HG03139 (cell line): ENCODE measurements around the gene ERBB4.

Experiments
- ATAC-seq: cut with Tn5 transposase; IDR thresholded peaks from one replicate; pipeline ENCODE4 v1.9.1; 2021; ENCODE audit not compliant: unreplicated experiment

The ERBB4 gene

GRCh38 chr2:212538305-212539071 lies at the start of gene ERBB4:
Gene ERBB4 (minus strand): TSS chr2:212538802. CDS start chr2:212538530, 272 bp downstream.
- no peak for ATAC-seq

DNA sequence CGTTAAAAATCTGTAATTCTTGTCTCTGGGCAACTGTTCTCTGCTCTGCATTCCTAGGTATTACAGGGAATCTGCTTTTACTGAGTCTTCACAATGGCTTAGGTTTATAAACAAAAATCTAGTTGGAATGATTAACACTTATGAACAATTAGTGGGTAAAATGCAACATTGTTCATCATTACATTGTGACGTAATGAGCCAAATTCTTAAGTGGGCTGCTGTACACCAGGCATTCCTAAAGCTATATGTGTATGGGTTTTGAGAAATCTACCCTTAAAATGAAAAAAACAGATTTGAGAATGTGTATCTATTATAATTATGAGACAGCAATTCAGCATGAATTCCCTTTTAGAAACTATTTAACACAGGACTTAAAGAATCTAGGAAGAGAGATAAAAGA lies 41.5 kb upstream of the ERBB4 start:
- ATAC-seq: no peak

DNA sequence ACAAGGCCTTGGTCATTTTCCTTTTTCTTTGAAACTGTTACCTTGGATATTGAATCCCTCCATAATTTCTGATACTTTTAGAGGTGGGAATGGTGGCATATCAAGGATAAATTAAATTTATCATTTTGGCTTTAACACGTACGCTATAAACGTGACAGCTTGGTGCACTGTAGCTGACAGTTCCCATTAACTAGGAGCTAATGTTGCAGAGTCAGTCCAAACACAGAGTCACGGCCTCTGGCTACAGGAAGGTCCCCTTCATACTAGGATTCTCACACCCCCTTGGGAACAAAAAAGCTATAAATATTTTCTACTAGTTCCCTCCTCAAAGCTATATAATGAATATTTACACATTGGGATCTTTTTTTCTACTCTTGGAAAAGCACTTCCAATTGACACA lies 17.7 kb upstream of the ERBB4 start:
- no peak for ATAC-seq

GRCh38 chr2:212554233-212554632 lies 15.6 kb upstream of the ERBB4 start:
- ATAC-seq: no peak

DNA sequence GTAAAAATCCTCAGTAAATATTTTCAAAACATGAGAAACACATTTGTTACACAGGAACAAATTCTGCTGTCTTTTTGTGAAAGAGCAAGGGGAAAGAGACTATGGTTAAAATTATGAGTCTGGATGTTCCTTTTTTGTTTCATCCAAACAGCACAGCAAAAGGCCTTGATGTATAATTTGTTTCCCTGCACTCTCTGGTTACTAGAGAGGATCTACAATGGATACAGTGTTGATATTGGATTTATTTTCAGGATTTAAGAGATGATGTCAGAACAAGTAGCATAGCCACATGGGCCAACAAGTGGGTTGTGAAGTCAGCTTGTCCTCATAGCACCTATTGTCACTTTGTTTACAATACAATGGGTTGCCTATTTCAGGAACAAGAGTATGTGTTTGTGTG lies 11.3 kb upstream of the ERBB4 start:
- no peak for ATAC-seq

DNA sequence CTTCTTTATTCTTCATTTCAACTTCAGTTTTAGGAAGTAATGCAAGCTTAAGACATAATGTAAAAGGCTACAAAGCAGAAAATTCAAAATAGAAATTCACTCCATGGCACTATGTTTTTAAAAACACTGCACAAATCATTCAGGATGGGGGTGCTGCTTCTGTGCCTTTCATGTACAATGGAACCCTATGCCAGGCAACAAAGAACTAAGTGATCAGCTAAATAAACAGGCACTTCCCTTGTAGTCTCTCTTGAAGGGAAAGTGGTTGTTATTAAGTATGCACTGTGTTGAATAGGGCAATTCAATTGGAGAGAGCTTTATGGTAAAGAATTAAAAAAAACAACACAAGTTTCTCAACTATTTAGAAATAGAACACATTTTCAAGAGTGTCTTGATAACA lies 10.9 kb upstream of the ERBB4 start:
- ATAC-seq: no peak

DNA sequence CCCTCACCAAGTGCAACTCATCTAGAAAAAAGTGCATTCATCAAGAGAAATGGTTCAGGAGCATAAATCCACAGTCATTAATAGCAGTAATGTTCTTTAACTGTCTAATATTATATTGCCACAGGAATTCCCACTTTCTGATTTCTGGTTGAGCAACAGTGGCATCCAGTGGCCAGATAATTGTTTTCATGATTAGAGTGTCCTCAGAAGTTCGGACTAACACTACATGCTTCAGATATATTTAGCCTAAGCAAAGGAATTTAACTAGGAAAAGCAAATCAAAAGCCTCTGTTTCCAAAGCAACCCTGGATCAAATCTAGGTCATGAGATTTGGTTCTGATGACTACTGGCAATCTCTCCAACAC lies 9.8 kb upstream of the ERBB4 start:
- no peak for ATAC-seq

DNA sequence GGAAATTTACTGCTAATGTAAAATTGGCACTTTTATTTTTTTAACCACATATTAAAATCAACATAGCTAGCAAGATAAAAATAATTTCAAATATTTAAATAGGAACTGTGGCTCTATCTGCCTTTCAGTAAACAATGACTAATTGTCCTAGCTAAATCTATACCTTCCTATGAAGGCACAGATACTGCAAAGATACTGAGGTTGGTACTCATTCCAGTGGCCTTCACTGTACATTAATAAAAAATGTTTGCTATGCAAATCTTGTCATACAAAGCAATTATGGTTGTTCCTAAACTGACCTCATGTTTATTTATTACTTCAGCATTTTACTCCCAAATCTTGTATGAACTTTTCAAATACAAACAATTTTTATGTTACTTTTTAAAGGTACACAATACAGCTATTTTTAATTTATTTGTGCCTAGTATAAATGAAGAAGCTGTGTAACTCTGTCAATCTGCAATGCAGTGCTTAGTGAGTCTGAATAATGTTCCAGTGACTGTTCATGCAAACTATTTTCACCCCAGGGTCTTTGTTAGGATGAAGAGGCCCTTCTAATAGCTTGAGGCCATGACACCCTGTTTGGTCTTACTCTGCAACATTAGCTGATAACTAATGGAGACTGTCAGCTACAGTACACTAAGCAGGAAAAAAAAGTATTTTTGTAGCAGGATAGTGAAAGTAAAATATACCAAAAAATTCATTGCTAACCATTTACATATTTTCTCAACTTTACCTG lies 9.3 kb upstream of the ERBB4 start:
- ATAC-seq: no peak

DNA sequence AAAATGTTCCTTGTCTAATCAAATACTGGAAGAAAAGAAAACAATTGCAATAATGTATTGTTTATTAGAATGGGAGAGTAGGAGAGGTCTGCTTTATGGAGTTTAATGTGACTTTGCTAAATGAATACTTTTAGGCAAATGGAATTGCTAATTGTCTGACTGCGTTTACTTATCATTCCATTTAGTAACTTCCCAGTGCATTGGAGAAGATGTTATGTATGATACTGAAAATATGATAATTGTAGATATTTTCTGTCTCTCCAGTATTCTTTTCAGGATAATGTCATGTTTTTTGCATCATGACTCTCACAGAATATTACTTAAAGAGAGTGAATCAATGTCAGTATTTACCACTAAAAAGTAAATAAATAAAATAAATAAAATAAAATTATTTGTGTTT lies 8.1 kb upstream of the ERBB4 start:
- ATAC-seq: no peak

GRCh38 chr2:212540341-212540740 lies 1.7 kb upstream of the ERBB4 start:
- no peak for ATAC-seq

DNA sequence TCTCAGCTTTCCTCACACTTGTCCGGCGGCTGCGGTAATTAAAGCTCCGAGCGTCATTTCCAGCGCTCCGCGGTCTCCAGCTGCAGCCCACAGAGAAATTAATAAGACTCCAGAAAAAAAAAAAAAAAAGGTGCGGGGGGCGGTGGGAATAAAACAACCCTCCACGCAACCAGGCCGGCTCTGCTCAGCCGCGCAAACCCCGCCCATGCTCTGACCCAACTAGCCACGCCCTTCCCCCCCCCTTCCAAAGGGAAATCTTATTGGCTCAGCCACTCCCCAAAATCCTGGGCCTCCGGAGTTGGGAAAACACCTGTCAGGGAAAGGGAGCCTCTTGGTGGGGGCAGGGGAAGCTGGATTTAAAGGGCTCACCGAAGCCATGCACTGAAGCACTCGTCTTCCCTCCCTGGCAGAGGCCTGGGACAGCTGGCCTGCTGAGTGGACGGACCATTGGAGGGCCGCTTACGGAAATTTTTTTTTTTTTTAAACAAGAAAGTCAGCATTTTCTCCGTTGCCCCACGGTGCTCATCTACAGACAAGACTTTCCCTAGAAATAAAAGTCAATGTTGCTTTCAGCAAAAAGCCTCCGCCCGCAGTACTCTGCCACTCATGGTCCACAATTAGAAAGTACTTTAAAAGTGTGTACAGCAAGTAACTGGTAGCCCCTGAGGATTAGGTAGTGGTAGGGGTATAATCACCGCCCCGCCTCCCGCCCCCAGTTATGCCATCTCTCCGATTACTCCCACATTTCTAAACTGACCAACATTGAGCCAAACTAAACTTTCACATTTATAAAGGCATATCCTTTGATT lies 674 bp upstream of the ERBB4 start:
- no peak for ATAC-seq

- ATAC-seq: peak; percentile 35
Observed at GRCh38 chr2:212537726-212538304, 787 bp downstream of the ERBB4 start.

DNA sequence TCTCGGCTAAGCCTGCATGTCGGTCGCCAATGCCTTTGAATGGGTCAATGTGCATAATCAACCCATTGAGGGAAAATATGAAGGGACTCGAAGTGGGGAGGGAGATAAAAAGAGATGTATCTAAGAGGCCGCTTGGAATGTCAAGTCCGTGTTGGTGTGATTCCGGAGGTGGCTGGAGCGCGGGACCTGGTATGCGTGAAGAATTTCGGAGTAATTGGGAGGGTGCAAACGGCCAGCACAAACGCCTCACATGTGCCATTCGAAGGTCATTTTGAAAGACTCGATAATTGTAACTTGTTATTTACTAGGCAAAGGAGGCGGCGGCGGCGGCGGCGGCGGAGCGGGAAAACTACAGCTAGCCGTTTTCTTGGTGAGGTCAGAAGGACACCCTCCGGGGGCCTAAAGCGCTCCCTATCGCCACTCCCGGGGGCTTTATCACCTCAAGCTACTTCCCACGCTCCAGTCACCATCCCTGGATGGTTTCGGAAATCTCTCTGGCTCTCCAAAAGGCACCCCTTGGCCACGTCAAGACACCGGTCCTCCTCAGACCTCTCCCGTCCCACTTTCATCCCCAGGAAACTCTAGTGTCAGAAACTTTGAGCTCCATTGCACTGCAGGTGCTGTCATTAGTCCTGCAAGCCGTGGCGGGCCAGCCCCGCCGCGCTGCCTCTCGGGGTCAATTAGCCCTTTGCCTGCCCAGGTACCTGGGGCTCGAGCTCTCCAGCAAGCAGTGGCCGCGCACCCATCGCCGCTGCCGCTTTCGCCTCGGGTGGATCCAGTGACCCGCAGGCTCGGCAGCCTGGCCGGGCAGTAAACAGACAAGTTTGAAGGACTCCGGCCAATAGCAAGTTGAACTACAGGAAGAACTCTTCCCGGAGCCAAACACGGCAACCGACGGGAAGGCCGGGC lies 1.5 kb downstream of the ERBB4 start:
- no peak for ATAC-seq

GRCh38 chr2:212535996-212536816 lies 2.4 kb downstream of the ERBB4 start:
- ATAC-seq: no peak

GRCh38 chr2:212534336-212534735 lies 4.3 kb downstream of the ERBB4 start:
- no peak for ATAC-seq

GRCh38 chr2:212532585-212532984 lies 6.0 kb downstream of the ERBB4 start:
- ATAC-seq: no peak

DNA sequence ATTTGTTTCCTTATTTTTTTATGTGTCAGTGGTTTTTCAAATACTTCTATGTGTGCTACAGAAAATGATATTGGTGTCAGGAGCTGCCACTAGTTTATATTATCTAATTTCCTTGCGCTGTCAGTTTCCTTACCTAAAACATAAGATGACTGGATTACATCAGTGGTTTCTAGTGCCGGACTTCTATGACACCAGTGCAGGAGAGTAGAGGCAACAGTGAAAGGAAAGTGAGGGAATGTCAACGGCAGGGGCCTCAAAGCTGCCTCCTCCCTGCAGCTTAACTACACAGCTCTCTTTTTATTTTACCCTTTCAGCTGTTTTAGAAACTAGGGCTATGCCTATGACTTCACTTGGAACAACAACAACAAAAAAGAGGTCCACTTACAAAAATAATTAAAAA lies 6.5 kb downstream of the ERBB4 start:
- ATAC-seq: no peak

DNA sequence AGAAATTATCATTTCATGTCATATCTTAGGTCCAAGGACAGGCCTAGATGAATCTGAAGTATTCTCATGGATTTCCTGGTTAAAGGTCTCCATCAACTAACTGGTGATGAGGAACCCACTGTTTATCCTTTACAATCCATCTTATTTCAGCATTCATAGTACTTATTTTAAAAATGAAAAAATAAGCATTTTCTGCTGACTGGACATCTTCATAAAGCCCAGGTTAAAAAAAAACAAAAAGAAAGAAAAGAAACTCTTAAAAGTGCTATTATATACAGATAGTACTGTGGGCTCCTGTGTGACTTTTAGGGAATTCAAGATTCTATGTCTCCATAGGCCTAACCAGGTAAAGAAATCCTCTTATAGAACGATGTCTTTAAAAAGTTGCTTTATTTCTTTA lies 7.1 kb downstream of the ERBB4 start:
- no peak for ATAC-seq

GRCh38 chr2:212530991-212531390 lies 7.6 kb downstream of the ERBB4 start:
- no peak for ATAC-seq

- ATAC-seq: no peak
Observed at GRCh38 chr2:212530373-212530772, 8.2 kb downstream of the ERBB4 start.
